OCI-LY1 (cell line): Measurements from ENCODE around the gene ACRBP.

Source experiments
- EZH2 ChIP-seq: fragments of 200-600 bp; sonication (generic), shearing (Covaris generic); IDR thresholded peaks from 2 replicates; pipeline ENCODE4 v1.8.0; 2017; ENCODE audit warnings: borderline replicate concordance, mixed run types, mild to moderate bottlenecking, antibody characterized with exemption, low read length, moderate library complexity, mixed read lengths
- TF ChIP-seq, protein P1 (sequence below): fragments of 200-600 bp; sonication (generic), shearing (Covaris generic); IDR thresholded peaks from 2 replicates; pipeline ENCODE4 v1.5.1; 2017; ENCODE audit warnings: mild to moderate bottlenecking, antibody characterized with exemption, low read length, moderate library complexity, mixed read lengths

- TF ChIP-seq, protein P1, sequence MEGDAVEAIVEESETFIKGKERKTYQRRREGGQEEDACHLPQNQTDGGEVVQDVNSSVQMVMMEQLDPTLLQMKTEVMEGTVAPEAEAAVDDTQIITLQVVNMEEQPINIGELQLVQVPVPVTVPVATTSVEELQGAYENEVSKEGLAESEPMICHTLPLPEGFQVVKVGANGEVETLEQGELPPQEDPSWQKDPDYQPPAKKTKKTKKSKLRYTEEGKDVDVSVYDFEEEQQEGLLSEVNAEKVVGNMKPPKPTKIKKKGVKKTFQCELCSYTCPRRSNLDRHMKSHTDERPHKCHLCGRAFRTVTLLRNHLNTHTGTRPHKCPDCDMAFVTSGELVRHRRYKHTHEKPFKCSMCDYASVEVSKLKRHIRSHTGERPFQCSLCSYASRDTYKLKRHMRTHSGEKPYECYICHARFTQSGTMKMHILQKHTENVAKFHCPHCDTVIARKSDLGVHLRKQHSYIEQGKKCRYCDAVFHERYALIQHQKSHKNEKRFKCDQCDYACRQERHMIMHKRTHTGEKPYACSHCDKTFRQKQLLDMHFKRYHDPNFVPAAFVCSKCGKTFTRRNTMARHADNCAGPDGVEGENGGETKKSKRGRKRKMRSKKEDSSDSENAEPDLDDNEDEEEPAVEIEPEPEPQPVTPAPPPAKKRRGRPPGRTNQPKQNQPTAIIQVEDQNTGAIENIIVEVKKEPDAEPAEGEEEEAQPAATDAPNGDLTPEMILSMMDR: no peak
- TF ChIP-seq EZH2: no peak
These were observed 6.1 kb upstream of the ACRBP start for GRCh38 chr12:6653342-6653741.
